ENCODE measurements around the gene FAM131A. TPM values are rescaled to one million over a fixed set of nuclear protein-coding genes. Genes with fewer than 3 reads are reported as not detected.
A peak's percentile ranks its signal among the peaks of the same experiment; 100 is the strongest.

FAM131A gene
- total and polyA plus RNA-seq, 9 of the 15 experiments (the other 6 are each of a cell fraction or from before 2014, with no cell fraction given), result 0.48 to 11.1 (median 4.3) TPM

DNA sequence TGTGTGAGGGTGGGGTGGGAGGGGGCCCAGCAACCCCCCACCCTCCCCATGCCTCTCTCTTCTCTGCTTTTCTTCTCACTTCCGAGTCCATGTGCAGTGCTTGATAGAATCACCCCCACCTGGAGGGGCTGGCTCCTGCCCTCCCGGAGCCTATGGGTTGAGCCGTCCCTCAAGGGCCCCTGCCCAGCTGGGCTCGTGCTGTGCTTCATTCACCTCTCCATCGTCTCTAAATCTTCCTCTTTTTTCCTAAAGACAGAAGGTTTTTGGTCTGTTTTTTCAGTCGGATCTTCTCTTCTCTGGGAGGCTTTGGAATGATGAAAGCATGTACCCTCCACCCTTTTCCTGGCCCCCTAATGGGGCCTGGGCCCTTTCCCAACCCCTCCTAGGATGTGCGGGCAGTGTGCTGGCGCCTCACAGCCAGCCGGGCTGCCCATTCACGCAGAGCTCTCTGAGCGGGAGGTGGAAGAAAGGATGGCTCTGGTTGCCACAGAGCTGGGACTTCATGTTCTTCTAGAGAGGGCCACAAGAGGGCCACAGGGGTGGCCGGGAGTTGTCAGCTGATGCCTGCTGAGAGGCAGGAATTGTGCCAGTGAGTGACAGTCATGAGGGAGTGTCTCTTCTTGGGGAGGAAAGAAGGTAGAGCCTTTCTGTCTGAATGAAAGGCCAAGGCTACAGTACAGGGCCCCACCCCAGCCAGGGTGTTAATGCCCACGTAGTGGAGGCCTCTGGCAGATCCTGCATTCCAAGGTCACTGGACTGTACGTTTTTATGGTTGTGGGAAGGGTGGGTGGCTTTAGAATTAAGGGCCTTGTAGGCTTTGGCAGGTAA lies 8.1 kb downstream of the FAM131A start (continued):
- TF ChIP-seq, protein P1, sequence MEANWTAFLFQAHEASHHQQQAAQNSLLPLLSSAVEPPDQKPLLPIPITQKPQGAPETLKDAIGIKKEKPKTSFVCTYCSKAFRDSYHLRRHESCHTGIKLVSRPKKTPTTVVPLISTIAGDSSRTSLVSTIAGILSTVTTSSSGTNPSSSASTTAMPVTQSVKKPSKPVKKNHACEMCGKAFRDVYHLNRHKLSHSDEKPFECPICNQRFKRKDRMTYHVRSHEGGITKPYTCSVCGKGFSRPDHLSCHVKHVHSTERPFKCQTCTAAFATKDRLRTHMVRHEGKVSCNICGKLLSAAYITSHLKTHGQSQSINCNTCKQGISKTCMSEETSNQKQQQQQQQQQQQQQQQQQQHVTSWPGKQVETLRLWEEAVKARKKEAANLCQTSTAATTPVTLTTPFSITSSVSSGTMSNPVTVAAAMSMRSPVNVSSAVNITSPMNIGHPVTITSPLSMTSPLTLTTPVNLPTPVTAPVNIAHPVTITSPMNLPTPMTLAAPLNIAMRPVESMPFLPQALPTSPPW (CRISPR knock-in tag; IDR thresholded peaks at IDR 0.05), result peak; percentile 43; the same call in 1 of the 2 replicates
- TF ChIP-seq, protein P2, sequence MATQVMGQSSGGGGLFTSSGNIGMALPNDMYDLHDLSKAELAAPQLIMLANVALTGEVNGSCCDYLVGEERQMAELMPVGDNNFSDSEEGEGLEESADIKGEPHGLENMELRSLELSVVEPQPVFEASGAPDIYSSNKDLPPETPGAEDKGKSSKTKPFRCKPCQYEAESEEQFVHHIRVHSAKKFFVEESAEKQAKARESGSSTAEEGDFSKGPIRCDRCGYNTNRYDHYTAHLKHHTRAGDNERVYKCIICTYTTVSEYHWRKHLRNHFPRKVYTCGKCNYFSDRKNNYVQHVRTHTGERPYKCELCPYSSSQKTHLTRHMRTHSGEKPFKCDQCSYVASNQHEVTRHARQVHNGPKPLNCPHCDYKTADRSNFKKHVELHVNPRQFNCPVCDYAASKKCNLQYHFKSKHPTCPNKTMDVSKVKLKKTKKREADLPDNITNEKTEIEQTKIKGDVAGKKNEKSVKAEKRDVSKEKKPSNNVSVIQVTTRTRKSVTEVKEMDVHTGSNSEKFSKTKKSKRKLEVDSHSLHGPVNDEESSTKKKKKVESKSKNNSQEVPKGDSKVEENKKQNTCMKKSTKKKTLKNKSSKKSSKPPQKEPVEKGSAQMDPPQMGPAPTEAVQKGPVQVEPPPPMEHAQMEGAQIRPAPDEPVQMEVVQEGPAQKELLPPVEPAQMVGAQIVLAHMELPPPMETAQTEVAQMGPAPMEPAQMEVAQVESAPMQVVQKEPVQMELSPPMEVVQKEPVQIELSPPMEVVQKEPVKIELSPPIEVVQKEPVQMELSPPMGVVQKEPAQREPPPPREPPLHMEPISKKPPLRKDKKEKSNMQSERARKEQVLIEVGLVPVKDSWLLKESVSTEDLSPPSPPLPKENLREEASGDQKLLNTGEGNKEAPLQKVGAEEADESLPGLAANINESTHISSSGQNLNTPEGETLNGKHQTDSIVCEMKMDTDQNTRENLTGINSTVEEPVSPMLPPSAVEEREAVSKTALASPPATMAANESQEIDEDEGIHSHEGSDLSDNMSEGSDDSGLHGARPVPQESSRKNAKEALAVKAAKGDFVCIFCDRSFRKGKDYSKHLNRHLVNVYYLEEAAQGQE (IDR thresholded peaks at IDR 0.05; ENCODE audit: borderline replicate concordance), result peak; percentile 43; the same call in 1 of the 2 replicates
- TF ChIP-seq, protein P2 (CRISPR knock-in tag; IDR thresholded peaks at IDR 0.05; ENCODE audit: low read depth), result no peak
- no peak for TF ChIP-seq PCBP2 (IDR thresholded peaks at IDR 0.05; ENCODE audit: low read depth, low read length, poor library complexity, severe bottlenecking)
- TF ChIP-seq TEAD4 (IDR thresholded peaks at IDR 0.05; ENCODE audit: low read length), result 0 out of 2 replicates have a peak, but pooled peaks have one; percentile 11
- TF ChIP-seq TEAD4 (CRISPR knock-in tag; IDR thresholded peaks at IDR 0.05; ENCODE audit: borderline replicate concordance), result no peak
- TF ChIP-seq ZBTB1 (CRISPR knock-in tag; IDR thresholded peaks at IDR 0.05; ENCODE audit: borderline replicate concordance, low read depth), result no peak
- TF ChIP-seq, protein P3, sequence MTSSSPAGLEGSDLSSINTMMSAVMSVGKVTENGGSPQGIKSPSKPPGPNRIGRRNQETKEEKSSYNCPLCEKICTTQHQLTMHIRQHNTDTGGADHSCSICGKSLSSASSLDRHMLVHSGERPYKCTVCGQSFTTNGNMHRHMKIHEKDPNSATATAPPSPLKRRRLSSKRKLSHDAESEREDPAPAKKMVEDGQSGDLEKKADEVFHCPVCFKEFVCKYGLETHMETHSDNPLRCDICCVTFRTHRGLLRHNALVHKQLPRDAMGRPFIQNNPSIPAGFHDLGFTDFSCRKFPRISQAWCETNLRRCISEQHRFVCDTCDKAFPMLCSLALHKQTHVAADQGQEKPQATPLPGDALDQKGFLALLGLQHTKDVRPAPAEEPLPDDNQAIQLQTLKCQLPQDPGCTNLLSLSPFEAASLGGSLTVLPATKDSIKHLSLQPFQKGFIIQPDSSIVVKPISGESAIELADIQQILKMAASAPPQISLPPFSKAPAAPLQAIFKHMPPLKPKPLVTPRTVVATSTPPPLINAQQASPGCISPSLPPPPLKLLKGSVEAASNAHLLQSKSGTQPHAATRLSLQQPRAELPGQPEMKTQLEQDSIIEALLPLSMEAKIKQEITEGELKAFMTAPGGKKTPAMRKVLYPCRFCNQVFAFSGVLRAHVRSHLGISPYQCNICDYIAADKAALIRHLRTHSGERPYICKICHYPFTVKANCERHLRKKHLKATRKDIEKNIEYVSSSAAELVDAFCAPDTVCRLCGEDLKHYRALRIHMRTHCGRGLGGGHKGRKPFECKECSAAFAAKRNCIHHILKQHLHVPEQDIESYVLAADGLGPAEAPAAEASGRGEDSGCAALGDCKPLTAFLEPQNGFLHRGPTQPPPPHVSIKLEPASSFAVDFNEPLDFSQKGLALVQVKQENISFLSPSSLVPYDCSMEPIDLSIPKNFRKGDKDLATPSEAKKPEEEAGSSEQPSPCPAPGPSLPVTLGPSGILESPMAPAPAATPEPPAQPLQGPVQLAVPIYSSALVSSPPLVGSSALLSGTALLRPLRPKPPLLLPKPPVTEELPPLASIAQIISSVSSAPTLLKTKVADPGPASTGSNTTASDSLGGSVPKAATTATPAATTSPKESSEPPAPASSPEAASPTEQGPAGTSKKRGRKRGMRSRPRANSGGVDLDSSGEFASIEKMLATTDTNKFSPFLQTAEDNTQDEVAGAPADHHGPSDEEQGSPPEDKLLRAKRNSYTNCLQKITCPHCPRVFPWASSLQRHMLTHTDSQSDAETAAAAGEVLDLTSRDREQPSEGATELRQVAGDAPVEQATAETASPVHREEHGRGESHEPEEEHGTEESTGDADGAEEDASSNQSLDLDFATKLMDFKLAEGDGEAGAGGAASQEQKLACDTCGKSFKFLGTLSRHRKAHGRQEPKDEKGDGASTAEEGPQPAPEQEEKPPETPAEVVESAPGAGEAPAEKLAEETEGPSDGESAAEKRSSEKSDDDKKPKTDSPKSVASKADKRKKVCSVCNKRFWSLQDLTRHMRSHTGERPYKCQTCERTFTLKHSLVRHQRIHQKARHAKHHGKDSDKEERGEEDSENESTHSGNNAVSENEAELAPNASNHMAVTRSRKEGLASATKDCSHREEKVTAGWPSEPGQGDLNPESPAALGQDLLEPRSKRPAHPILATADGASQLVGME (CRISPR knock-in tag; IDR thresholded peaks at IDR 0.05), result no peak
- TF ChIP-seq SIN3A (IDR thresholded peaks at IDR 0.05; ENCODE audit: borderline replicate concordance in 2 of 2, control insufficient read depth in 1 of 2, low read depth in 2 of 2, low read length in 2 of 2), result peak in 1 of 2 experiments; percentile 87; a peak in 2 of 4 replicates
- no peak for TF ChIP-seq ZNF780A (CRISPR knock-in tag; IDR thresholded peaks at IDR 0.05)
